T-helper 22 cell (primary cell): ENCODE data around the gene MOGAT3.

Source experiments
- DNase-seq: peaks from one replicate; pipeline ENCODE4 v3.0.0-alpha.2; 2020; ENCODE audit warnings: low read depth

Gene MOGAT3

DNA sequence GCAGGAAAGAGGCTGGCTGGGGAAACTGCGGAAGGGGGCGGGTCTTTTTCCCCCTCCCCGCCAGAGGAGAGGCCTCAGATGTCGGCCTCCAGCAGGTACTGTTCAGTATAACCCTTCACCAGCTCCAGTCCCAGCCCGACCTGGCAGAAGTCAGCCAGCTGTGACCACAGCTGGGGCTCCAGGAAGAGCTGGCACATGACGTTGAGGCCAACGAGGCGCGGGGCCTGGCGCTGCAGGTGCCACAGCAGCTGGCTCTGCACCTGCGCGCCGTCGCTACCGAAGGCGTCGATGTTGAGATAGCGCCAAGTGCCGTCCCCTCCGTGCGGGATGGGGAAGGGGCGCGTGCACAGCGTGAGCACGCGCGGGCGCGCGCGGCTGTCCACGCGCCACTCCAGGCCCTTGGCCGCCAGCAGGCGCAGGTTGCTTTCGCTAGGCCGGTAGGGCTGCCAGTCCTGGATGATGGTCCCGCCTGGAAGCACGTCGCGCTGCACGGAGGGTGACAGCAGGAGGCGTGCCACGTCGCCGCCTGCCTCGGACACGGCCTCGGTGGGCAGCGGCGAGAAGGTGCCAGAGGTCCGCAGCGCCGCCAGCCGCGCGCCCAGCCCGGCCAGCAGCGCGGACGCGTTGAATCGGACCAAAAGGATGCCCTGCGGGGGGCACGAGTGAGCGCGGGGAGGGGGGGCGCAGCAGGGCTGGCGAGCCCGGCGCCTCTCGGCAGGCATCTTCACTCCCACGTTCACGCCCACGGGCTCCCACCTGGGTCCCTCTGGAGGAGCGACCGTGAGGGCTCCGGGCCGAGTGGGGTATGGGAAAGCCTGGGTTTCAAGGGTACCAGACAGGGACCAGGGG, 28.6 kb downstream of the MOGAT3 start:
- no peak for DNase-seq

DNA sequence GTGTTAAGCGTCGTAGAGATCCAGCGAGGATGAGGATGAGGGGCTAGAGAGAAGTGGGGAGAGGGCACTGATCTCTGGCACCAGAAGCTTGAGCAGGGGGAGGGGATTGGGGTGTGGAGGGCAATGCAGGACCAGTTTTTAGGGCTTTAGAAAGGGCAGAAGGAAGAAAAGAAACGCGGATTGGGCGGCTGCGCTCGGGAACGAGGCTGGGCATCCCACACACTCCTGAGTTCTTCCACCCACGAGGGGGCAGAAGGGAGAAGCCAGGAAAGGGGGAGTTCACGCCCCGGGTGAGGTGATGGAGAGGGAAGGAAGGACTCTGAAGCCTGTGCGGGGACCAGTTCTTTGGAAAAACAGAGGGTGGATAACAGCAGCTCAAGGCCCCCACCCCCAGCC, 29.4 kb downstream of the MOGAT3 start:
- DNase-seq = no peak

DNA sequence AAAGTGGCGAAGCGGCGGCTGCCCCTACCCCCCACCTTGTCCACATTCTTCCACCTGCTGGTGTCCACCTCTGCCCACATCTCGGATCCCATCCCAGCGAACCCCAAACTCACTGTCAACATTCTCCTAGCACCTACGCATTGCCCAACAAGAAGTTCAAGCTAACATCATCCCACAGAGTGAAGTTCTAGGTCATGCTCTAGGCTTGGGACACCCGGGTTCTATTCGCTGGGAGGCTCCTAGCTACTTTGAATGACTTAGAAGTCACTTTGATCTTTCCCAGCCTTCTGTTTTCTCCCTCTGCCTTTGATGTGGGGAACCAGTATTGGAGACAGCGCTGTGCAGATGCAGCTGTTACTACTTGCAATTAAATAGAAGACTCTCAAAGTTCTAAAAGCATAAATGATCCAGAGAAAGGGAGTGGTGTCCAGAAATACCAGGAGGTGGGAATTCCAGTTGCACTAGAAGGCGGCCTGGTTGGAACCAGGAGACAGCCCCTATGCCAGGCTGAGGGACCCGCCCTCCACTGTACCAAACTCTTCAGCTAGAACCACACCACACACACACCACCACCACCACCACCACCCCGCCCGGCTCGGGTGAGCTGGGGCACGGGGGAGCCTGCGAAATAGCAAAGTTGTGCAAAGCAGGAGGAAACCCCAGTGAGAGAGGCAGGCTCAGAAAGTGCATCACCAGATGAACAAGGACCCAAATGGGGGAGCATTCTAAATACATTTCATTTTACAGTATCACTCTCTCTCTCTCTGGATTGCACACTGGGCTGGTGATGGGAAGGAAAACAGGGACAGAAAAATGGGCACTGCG, 30.0 kb downstream of the MOGAT3 start:
- DNase-seq = no peak

DNA sequence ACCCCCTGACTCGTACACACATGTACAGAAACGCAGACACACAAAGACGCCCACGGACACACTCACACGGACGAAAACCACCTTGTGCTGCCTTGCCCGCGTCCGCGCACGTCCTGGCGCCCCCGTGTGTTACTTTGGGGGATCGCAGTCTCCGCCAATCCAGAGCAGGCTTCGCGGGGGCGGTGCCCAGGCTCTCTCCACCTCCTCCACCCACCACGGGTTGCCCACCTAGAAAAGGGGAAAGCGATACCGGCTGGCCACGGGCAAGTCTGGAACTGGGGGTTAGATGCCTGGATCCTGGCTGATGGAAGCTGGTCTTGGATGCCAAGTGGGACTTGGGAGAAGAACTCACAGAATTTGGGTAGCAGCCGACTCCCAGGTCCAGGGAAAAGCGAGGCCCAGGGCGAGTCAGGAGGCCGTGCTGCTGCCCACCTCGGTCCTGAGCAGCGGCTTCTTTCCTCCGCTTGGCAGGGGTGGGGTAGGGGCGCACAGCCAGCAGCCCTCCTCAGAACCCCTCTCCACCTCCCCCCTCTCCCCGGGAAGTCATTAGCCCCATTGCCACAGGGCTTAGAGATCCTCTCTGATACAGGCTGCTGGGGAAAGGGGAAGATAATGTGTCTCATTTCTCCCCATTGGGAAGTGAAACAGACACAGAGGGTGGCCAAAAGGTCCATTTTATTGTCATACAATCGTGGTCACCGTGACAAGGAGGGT, 30.8 kb downstream of the MOGAT3 start:
- DNase-seq = peak; percentile 57

DNA sequence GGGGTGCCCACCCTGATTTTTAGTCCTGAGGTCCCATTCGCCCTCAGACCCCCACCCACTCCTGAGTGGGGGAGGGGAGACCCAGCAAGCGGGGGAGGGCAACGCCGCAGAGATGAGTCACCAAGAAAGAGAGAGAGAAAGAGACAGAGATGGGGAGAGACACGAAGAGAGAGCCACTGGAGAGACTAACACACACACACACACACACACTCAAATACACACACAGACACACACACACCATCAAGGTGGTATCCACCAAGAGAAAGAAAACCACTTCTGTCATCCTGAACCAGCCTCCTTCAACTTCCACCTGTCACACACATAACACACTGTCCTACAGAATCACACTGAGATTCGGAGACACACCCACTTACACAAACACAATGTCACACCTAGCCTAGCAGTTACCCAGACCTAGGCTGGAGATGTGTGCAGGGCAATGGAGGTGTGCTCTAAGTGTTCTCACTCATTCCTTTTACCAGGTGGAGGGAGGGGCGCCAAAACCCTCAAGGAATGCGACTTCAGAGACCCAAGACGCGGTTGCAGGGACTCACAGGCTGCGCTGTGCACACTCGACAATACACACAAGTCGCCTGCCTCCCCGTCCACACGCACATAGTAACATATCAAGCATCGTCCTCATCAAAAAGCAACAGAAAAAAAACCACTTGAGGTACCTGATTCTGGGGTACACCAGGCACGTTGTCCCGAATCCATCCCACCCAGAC, 31.6 kb downstream of the MOGAT3 start:
- no peak for DNase-seq

DNA sequence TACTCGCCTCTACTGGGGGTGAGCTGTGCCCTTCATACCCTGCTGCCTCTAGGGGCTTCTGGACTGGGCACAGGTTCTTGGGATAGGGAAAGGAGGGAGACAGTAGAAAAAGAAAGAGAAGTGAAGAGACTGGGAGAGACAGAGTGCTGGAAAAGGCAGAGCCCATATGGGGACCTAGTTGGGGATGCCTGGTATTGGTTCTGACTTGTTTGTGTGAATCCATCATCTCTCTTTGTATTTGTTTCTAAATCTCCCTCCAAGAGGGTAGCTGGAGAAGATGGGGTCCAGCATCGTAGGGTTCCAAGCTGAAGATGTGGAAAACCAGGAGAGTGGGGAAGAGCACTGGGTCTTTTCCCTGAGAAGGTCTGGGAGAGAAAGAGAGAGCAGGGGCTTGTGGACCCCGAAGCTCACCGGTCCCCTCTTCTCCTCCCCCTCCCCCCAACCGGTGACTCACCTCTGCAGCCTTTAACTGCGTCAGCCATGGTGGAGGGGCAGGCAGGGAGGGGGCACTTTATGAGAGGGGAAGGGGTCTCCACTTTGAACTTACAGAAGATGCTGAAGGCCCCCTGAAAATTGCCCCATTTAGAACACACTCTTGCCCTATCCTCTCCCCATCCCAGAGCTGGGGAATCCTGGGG, 32.3 kb downstream of the MOGAT3 start:
- DNase-seq = no peak

DNA sequence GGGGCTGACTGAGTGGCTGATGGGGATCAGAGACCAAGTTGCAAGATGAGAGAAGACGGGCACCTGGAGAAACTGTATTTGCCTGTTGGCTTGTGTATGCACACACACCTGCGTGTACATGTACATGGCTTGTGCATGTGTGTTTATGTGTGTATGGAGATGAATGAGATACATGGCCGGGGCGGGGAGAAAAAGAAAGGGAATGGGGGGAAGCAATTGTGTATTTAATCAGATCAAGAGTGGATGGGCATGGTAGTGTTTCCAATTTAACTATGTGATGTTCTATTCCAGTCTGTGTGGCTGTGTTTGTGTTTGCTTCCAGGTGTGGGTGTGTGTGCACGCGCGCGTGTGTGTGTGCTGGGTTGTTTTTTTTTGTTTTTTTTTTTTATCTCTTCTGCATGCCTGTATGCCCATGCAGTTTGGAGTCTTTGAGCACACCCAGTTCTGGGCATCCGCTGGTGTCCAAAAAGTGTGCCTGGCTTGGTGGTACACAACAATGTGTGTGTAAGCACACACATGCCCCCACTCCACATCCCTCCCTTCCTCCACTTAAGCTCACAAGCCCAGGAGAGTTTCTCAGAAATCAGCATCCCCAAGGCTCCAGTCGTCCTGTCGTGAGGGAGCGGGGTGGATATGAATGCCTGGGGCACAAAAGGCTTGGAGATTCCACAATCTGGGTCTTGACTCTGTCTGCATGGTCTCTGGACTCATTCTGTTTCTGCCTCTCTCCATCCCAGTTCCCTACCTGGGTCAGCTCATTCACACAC, 33.0 kb downstream of the MOGAT3 start:
- DNase-seq = no peak

DNA sequence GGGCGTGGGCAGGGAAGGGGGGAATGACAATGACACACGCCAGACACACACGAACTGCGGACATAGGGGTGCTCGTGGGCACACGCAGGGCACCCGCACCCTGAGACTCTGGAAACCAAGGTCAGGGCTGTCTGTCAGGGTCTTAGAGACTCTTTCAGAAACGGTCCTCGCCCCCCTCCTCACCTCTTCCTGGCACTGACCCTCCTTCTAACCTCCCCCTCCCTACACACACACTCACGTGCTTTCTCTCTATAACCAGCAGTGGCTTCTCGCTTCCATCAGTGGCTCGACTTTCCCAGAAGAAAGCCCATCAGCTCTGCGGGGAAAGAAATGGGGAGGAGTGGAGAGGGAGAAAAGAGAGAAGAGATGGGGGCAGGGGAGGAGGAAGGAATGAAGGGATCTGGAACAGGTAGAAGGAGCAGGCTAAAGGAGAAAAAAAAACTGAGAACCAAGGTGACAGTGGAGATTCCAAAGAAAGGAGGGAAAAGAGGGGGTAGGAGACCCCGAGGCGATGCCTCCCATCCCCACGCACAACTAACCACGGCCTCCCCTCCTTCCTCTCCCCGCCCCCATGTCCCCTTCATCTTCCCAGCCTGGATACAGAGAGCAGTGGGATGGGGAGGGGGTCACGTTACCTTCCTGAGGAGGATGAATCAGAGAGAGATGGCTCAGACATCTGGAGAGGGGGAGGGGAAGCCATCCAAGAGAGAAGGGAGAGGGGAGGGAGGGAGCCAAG, 33.8 kb downstream of the MOGAT3 start:
- no peak for DNase-seq

DNA sequence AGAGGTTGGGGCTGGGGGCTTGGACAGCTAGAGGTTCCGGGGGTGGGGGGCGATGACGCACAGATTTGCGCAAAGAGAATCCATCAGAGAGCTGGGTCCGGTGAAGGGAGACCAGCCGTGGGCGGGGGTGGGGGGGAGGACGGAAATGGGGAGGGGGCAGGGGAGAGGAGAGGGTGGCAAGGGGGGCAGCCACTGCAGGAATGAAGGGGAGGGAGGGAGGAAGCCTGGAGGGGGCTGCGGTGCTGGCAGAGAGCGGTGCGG, 34.3 kb downstream of the MOGAT3 start:
- DNase-seq = no peak

DNA sequence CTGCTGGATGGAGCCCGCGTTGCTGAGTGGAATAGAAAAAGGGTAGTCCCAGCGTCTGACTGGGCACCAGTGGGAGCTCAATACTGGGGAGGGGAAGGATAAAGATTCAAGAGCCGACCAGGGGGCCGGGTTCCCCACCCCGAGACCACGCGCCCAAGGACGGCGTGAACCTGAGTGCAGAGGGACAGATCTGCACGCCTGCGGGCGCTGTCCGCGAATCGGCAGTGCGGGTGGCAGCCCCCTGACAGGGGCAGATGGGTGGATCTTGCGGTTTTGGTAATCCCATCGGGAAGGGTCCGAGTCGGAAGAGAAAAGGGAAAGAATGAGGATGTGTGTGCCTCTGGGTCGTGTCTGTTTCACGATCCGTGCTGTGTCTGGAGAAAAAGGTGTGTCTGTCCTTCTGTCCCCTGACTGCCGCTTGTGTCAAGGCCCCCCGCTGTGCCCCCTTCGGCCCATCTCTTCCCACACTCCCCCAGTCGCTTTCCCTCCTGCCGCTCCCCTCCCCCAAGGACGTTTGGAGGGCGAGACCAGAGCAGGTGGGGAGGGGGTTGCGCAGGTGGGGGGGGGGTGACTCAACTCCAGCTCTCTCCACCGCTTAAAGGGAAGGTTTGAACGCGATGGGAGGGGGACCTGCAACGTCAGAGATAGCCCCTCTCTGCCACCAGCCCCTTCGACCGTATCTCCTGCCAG, 34.7 kb downstream of the MOGAT3 start:
- DNase-seq = no peak

DNA sequence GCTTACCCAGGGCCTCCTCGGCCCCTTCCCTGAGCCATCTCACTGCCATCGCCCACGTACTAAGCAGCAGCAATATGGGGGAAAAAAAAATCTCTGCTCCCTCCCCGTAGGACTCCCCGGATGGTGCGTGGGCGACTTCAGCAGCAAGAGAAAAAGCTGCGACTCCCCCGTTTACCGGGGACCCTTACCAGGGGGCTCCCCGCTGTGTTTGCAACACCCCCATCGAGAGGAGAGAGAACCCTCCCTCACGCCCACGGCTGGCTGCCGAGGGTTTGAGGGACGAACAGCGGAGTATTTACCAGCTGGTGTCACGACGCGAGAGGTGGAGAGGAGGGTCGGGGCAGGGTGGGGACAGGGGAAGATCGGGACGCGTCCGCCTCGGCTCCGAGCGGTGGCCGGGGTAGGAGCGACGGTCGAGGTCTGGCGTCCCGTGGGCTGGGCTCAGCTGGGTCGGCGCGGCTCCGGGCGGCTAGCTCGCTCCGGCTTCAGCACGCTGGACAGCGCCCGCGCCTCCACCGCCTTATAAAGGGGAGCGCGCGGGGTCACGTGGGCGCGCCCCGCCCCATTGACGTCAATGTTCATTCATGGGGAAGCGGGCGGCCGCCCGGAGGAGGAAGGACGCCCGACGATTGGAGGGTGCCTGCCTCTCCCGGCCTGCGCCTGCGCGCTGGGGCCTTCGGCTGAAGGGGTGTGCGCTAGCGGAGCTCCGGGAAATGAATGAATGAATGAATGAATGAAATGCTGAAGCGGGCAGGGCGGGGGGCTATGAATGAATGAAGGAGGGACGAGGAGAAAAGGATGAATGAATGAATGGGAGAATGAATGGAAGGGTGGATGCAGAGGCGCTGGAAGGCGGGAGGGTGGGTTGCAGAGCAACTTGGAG, 35.5 kb downstream of the MOGAT3 start, which contains the start of gene VGF:
Gene VGF, minus strand, starts transcription at position 495 of the 883 bp plus-strand sequence. CDS start 726 bp downstream, outside the sequence.
- peak; percentile 82 for DNase-seq

DNA sequence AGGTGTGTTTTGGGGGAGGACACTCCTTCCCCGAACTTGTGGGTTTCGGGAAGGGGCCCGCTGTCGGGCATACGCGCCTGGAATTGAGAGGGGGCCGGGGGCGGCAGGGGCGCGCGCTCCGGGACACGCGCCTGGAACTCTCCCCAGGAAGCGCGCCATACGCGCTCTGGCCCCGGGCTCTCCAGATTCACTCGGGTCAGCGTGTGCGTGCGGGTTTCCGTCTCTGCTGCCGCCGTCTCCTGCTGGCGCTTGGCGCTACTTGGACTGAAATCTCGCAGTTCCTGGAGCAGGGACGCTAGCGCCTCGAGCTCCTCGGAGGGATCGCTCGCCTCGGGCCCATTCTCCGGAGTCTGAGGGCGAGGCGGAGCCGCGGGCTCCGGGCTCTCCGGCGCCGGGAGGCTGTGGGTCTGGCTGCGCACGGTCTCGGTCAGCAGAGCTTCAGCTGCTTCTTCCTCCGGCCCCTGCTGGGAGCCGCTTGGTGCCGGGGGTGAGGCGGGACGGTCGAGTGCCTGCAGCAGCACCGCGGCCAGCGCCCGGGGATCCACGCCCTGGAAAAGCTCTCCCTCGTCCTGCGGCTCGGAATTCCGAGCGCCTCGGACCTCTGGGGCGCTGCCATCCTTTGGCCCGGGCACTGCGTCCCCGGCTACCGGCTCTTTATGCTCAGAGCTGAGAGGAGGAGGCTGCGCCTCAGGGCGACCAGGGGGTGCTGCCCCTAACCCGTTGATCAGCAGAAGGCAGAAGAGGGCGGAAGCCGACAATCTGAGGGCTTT, 36.6 kb downstream of the MOGAT3 start:
- DNase-seq = no peak

DNA sequence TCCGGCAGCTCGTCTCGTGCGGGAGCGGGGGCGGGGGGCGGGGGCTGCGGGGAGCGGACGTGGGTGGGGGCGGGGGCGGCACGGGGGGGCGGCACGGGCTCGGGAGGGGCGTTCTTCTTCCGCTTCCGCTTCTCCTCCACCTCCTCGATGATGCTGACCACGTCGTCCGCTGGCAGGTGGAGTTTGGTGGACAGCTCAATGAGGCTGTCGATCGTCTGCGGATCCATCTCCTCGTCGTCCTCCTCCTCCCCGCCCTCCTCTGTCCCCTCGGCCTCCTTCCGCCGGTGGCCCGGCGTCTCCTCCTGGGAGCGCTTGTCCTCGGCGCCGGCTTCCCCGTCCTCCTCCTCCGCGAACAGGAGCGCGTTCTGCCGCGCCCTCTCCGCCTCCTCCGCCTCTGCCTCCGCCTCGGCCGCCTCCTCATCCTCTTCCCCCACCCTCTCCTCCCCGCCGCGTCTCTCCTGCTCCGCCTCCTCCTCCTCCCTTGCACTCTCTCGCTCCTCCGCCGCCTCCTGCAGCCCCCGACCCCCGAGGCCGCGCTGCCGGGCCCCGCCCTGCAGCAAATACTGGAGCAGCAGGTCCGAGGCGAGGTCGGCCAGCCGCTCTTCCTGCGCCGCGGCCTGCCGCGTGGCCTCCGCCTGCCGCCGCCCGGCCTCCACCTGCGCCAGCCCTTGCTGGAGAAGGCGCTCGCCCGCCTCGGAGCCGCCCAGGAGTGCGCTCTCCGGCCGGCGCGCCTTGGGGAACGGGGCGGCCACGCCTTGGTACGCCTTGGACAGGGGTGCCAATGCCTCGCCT, 37.4 kb downstream of the MOGAT3 start:
- DNase-seq = no peak

DNA sequence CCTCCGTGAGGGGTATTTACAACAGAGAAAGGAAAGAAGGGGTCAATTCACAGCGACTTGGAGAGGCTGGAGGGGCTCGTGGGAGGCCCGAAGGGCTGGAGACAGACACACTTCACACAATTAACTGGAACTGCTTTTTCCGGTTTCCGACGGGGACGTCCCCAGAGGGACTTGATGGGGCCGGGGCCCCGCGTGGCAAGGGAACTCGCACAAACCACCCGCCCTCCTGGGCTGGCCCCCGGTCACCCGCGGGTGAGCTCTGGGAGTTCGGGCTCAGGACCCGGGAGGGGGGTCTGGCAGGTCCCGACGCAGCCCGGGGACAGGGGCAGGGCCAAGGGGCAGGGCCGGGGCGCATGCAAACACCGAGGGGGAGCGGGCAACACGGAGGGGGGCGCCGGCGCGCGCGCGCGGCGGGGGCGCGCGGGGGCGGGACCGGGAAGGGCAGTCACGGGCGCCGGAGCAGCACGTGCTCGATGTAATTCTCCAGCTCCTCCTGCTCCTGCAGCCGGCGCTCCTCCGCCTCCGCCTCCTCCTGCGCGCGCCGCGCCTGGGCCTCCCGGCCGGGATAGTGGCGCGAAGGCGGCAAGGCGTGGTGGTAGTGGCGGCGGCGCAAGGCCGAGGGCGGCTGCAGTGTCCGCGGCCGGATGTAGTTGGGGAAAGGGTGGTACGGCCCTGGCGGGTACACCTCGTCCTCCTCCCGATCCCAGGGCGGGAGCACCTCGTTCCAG, 38.1 kb downstream of the MOGAT3 start:
- no peak for DNase-seq

DNA sequence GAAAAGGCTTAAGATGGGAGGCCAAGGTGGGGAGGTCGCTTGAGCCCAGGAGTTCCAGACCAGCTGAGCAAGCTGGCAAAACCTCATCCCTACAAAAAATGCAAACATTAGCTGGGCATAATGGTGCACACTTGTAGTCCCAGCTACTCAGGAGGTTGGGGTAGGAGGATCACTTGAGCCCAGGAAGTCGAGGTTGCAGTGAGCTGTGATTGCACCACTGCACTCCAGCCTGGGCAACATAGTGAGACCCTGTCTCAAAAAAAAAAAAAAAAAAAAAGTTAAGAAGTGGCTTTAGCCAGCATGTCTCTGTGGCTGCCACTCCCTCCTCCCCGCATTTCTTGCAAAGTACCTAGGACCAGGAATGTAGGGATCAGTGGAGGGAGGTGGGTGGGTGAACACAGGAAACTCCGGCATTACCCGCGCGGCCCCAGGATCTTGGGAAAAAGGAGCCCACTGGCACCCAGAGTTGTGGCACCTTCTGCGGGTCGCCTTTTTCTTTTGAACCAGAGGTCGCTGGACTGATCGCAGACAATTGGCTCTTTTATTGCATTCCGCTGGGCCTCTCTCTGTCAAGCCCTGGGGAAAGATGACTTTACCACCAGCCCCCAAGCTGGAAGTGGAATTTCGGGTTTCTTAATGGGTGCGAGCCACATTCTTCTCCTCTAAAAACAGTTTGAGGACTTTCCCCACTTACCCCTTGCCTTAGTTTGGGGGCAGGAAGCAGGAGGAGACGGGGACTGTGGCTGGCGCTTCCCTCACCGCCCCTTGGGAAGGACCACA, 39.0 kb downstream of the MOGAT3 start:
- no peak for DNase-seq
